Common myeloid progenitor, CD34-positive (primary cell): ENCODE data around the gene TUBB1.
"Not testable (repeated sequence)": the region's sequence is repeated elsewhere in the genome, so short reads cannot be mapped to it uniquely, and the experiment has no call there.

Experiments used
- CTCF ChIA-PET: fragments of 350-600 bp; sonication (Branson Sonifier 250); formaldehyde crosslinking; loops from one replicate; lab custom pipeline; 2021; ENCODE audit warnings: antibody characterized with exemption; lab: Charles Lee
- POLR2A ChIA-PET: fragments of 350-600 bp; sonication (Branson Sonifier 250); formaldehyde crosslinking; loops from one replicate; lab custom pipeline; 2021; ENCODE audit warnings: antibody characterized with exemption; lab: Charles Lee
- DNase-seq, 3 donors: peaks; one replicate each; pipeline versions ENCODE4 v3.0.0 to v3.0.0-alpha.2; 2013
- H3K27ac ChIP-seq, 2 experiments: 1 replicate in 1 of 2; 2 replicates in 1 of 2; pipeline ENCODE4 v1.7.0; 2013; ENCODE audit warnings: inconsistent platforms in 2 of 2, low read length in 2 of 2, mild to moderate bottlenecking in 2 of 2, low read depth in 1 of 2, moderate library complexity in 1 of 2; ENCODE audit not compliant: severe bottlenecking in 2 of 2, insufficient read depth in 1 of 2, poor library complexity in 1 of 2
- H3K27me3 ChIP-seq, 5 experiments: replicated peaks in 2 of 5; 1 replicate in 3 of 5; 2 replicates in 2 of 5; pipeline versions ENCODE4 v1.6.1 to v1.7.0; 2013; ENCODE audit warnings: low read length in 4 of 5, mild to moderate bottlenecking in 2 of 5, moderate library complexity in 2 of 5, inconsistent platforms in 1 of 5; ENCODE audit not compliant: insufficient read depth in 5 of 5, control insufficient read depth in 4 of 5
- H3K36me3 ChIP-seq, 4 experiments: 1 replicate in 2 of 4; 2 replicates in 2 of 4; pipeline versions ENCODE4 v1.6.1 to v1.7.0; 2013; ENCODE audit warnings: low read length in 3 of 4, control low read depth in 1 of 4, mild to moderate bottlenecking in 1 of 4; ENCODE audit not compliant: control insufficient read depth in 4 of 4, insufficient read depth in 4 of 4
- H3K4me1 ChIP-seq, 4 experiments: 1 replicate in 3 of 4; 2 replicates in 1 of 4; pipeline versions ENCODE4 v1.6.1 to v1.7.1; 2013; ENCODE audit warnings: low read length in 3 of 4, mild to moderate bottlenecking in 3 of 4, control low read depth in 1 of 4, inconsistent platforms in 1 of 4, moderate library complexity in 1 of 4; ENCODE audit not compliant: control insufficient read depth in 4 of 4, insufficient read depth in 4 of 4; ENCODE audit errors: control extremely low read depth in 1 of 4
- H3K4me3 ChIP-seq, 7 experiments: 1 replicate in 4 of 7; 2 replicates in 3 of 7; pipeline versions ENCODE4 v1.5.1 to v1.7.0; 2013; ENCODE audit warnings: mild to moderate bottlenecking in 7 of 7, low read length in 6 of 7, moderate library complexity in 6 of 7, inconsistent platforms in 2 of 7, low read depth in 2 of 7, control low read depth in 1 of 7; ENCODE audit not compliant: insufficient read depth in 4 of 7, control insufficient read depth in 1 of 7; ENCODE audit errors: extremely low read depth in 1 of 7
- H3K9me3 ChIP-seq, 5 experiments: 1 replicate in 4 of 5; 2 replicates in 1 of 5; pipeline versions ENCODE4 v1.6.1 to v1.7.1; 2013; ENCODE audit warnings: low read length in 4 of 5, mild to moderate bottlenecking in 2 of 5, inconsistent platforms in 1 of 5, low read depth in 1 of 5, moderate library complexity in 1 of 5; ENCODE audit not compliant: control insufficient read depth in 4 of 5, insufficient read depth in 2 of 5; ENCODE audit errors: control extremely low read depth in 1 of 5
- WGBS: methylation state at CpG from one replicate; pipeline ENCODE4 v1.1.5; 2013; ENCODE audit not compliant: insufficient coverage; 5-methylcytosine and 5-hydroxymethylcytosine counted together

The TUBB1 gene

GRCh38 chr20:59008715-59009336 lies 10.4 kb upstream of the TUBB1 start:
- Histone ChIP-seq H3K27me3 (no peaks in the 10 kb centered on the region), H3K27ac (no peak overlapping the region), H3K4me1 (peaks cover 0 to 74% (median 52%) of the 10 kb centered on the region in 4 experiments), H3K4me3 (no peak overlapping the region), H3K9me3 (no peaks in the 10 kb centered on the region), H3K36me3 (no peaks in the 10 kb centered on the region)
- ChIA-PET CTCF (interaction anchor here (0.8 to 1.6 kb wide), 5 partner anchors 9 to 23 kb away, joined by 3 to 7 read pairs (median 4); partner anchors contain the start of gene ATP5F1E), POLR2A (interaction anchor here (1.8 kb wide), 1 partner anchor 23 kb away, joined by 8 read pairs; the partner anchor contains the start of gene ATP5F1E)
- DNase-seq = no peak
- WGBS = 98% methylated on average over 6 of the region's 8 CpGs

- Histone ChIP-seq H3K4me3 (no peak overlapping the region), H3K27me3 (no peaks in the 10 kb centered on the region), H3K4me1 (peaks cover 2 to 73% (median 50%) of the 10 kb centered on the region in 4 experiments), H3K27ac (no peak overlapping the region), H3K36me3 (no peaks in the 10 kb centered on the region), H3K9me3 (no peaks in the 10 kb centered on the region)
- ChIA-PET CTCF (interaction anchor here (1.1 to 1.3 kb wide), 3 partner anchors 8 to 21 kb away, joined by 3 read pairs; partner anchors contain the start of gene ATP5F1E), POLR2A (no interaction called here)
- WGBS = 98% methylated on average over 6 of the region's 8 CpGs
- no peak for DNase-seq
Observed at GRCh38 chr20:59010321-59010994, 8.8 kb upstream of the TUBB1 start.

GRCh38 chr20:59010995-59011873 lies 8.0 kb upstream of the TUBB1 start:
- 86% methylated on average over 10 of the region's 17 CpGs for WGBS
- ChIA-PET CTCF (interaction anchor here (0.7 to 1.3 kb wide), 3 partner anchors 16 to 29 kb away, joined by 3 to 5 read pairs (median 3); partner anchors contain the start of gene ATP5F1E), POLR2A (no interaction called here)
- DNase-seq = peak in 2 of 3 donors; percentile 64 to 68
- Histone ChIP-seq H3K27ac (no peak overlapping the region), H3K27me3 (no peaks in the 10 kb centered on the region), H3K9me3 (no peaks in the 10 kb centered on the region), H3K4me1 (peaks cover 2 to 73% (median 50%) of the 10 kb centered on the region in 4 experiments), H3K4me3 (peak overlapping the region in 3 of 7 experiments; percentile 12 to 31 (median 16)), H3K36me3 (no peaks in the 10 kb centered on the region)

- POLR2A ChIA-PET, H3K27ac ChIP-seq, H3K9me3 ChIP-seq, H3K4me3 ChIP-seq, DNase-seq, H3K36me3 ChIP-seq, H3K27me3 ChIP-seq: not testable (repeated sequence)
- CTCF ChIA-PET = interaction anchor here (1.3 kb wide), 1 partner anchor 15 kb away, joined by 3 read pairs; no protein-coding TSS in a partner anchor
- peaks cover 6 to 73% (median 51%) of the 10 kb centered on the region in 4 experiments for H3K4me1 ChIP-seq
- 100% methylated on average over 2 of the region's 3 CpGs for WGBS
Observed at GRCh38 chr20:59011874-59012157, 7.4 kb upstream of the TUBB1 start.

GRCh38 chr20:59013031-59013951 lies 5.9 kb upstream of the TUBB1 start:
- DNase-seq = no peak
- CTCF ChIA-PET = interaction anchor here (0.9 kb wide), 1 partner anchor 12 kb away, joined by 3 read pairs; no protein-coding TSS in a partner anchor
- no peak overlapping the region for H3K27ac ChIP-seq
- no peaks in the 10 kb centered on the region for H3K9me3 ChIP-seq
- 97% methylated on average over 13 of the region's 17 CpGs for WGBS
- H3K36me3 ChIP-seq = no peaks in the 10 kb centered on the region
- no peaks in the 10 kb centered on the region for H3K27me3 ChIP-seq
- POLR2A ChIA-PET = no interaction called here
- H3K4me1 ChIP-seq = peaks cover 11 to 76% (median 58%) of the 10 kb centered on the region in 4 experiments
- no peak overlapping the region for H3K4me3 ChIP-seq

- DNase-seq = peak in 2 of 3 donors; percentile 51 to 71
- Histone ChIP-seq H3K4me1 (peaks cover 11 to 76% (median 62%) of the 10 kb centered on the region in 4 experiments), H3K4me3 (peak overlapping the region in 1 of 7 experiments; percentile 8), H3K27me3 (no peaks in the 10 kb centered on the region), H3K9me3 (no peaks in the 10 kb centered on the region), H3K27ac (no peak overlapping the region), H3K36me3 (no peaks in the 10 kb centered on the region)
- WGBS = 31% methylated on average over 6 of the region's 13 CpGs
- ChIA-PET POLR2A (interaction anchor here (1.3 kb wide), 1 partner anchor 18 kb away, joined by 3 read pairs; the partner anchor contains the start of gene ATP5F1E), CTCF (interaction anchor here (0.9 kb wide), 1 partner anchor 12 kb away, joined by 3 read pairs; no protein-coding TSS in a partner anchor)
Observed at GRCh38 chr20:59013959-59014608, 5.1 kb upstream of the TUBB1 start.
